IMR-90 (cell line): ENCODE measurements around the gene OR2A25.

Experiments
- BHLHE40 ChIP-seq: fragments of 150-350 bp; IDR thresholded peaks from 2 replicates; pipeline ENCODE4 v1.6.1; 2016; ENCODE audit warnings: mild to moderate bottlenecking, low read depth, low read length
- CEBPB ChIP-seq: IDR thresholded peaks from 2 replicates; pipeline ENCODE4 v1.6.1; 2012; ENCODE audit warnings: low read depth, low read length, improper control_type of control experiment
- FOS ChIP-seq: fragments of 150-350 bp; IDR thresholded peaks from 2 replicates; pipeline ENCODE4 v1.6.1; 2016; ENCODE audit warnings: low read depth, low read length
- MAFK ChIP-seq: IDR thresholded peaks from 2 replicates; pipeline ENCODE4 v1.6.1; 2012; ENCODE audit warnings: low read depth, low read length, improper control_type of control experiment
- MAZ ChIP-seq: IDR thresholded peaks from 2 replicates; pipeline ENCODE4 v1.6.1; 2012; ENCODE audit warnings: low read depth, mild to moderate bottlenecking, low read length, improper control_type of control experiment, moderate library complexity, borderline replicate concordance
- MXI1 ChIP-seq: IDR thresholded peaks from 2 replicates; pipeline ENCODE4 v1.6.1; 2012; ENCODE audit warnings: low read depth, mild to moderate bottlenecking, low read length, moderate library complexity, borderline replicate concordance
- POLR2A ChIP-seq: IDR thresholded peaks from 2 replicates; pipeline ENCODE4 v1.6.1; 2012; ENCODE audit warnings: mild to moderate bottlenecking, low read depth, low read length
- RAD21 ChIP-seq: IDR thresholded peaks from 2 replicates; pipeline ENCODE4 v1.6.1; 2012; ENCODE audit warnings: low read length, improper control_type of control experiment
- RFX5 ChIP-seq: IDR thresholded peaks from 2 replicates; pipeline ENCODE4 v1.8.0; 2012; ENCODE audit warnings: low read depth, mild to moderate bottlenecking, low read length, moderate library complexity
- TF ChIP-seq, protein P1 (sequence below): fragments of 150-350 bp; IDR thresholded peaks from 2 replicates; pipeline ENCODE4 v1.6.1; 2017; ENCODE audit warnings: mild to moderate bottlenecking, antibody characterized with exemption, low read length, low read depth
- TF ChIP-seq, protein P2 (sequence below): conservative IDR thresholded peaks from 2 replicates; pipeline ENCODE4 v1.5.1; 2012; ENCODE audit warnings: mild to moderate bottlenecking, low read depth, low read length, improper control_type of control experiment

DNA sequence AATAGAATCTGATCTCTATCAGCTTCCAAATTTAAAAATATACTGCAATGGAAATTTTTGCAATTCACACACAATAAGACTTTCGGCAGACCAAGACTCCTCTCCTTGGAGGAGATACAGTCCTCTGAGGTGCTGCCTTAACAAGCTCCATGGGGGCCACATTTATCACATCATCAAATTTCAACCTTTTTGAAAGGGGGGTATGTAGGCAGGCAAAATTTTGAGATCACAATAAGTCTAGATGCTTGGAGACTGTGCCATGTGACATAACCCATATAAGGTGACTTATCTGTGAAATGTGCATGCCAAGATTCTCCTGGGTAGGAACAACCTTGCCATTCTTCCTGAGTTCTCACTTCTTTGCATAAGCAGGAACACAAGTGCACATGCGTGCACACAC is 16.4 kb downstream of the OR2A25 start, which contains the start of gene OR2A12:
- TF ChIP-seq, protein P1, sequence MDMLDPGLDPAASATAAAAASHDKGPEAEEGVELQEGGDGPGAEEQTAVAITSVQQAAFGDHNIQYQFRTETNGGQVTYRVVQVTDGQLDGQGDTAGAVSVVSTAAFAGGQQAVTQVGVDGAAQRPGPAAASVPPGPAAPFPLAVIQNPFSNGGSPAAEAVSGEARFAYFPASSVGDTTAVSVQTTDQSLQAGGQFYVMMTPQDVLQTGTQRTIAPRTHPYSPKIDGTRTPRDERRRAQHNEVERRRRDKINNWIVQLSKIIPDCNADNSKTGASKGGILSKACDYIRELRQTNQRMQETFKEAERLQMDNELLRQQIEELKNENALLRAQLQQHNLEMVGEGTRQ = no peak
- TF ChIP-seq, protein P2, sequence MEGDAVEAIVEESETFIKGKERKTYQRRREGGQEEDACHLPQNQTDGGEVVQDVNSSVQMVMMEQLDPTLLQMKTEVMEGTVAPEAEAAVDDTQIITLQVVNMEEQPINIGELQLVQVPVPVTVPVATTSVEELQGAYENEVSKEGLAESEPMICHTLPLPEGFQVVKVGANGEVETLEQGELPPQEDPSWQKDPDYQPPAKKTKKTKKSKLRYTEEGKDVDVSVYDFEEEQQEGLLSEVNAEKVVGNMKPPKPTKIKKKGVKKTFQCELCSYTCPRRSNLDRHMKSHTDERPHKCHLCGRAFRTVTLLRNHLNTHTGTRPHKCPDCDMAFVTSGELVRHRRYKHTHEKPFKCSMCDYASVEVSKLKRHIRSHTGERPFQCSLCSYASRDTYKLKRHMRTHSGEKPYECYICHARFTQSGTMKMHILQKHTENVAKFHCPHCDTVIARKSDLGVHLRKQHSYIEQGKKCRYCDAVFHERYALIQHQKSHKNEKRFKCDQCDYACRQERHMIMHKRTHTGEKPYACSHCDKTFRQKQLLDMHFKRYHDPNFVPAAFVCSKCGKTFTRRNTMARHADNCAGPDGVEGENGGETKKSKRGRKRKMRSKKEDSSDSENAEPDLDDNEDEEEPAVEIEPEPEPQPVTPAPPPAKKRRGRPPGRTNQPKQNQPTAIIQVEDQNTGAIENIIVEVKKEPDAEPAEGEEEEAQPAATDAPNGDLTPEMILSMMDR = no peak
- TF ChIP-seq POLR2A (no peak), MAFK (no peak), RFX5 (no peak), MAZ (no peak), BHLHE40 (no peak), CEBPB (no peak), FOS (no peak), RAD21 (no peak), MXI1 (no peak)
